ENCODE data around the gene BICD2. TPM values are rescaled to one million over a fixed set of nuclear protein-coding genes. Genes with fewer than 3 reads are reported as not detected.

BICD2 gene
- total and polyA plus RNA-seq, 2 of the 13 experiments (the other 11 are each of a cell fraction or from before 2014, with no cell fraction given) = 5.1 to 17.4 TPM

DNA sequence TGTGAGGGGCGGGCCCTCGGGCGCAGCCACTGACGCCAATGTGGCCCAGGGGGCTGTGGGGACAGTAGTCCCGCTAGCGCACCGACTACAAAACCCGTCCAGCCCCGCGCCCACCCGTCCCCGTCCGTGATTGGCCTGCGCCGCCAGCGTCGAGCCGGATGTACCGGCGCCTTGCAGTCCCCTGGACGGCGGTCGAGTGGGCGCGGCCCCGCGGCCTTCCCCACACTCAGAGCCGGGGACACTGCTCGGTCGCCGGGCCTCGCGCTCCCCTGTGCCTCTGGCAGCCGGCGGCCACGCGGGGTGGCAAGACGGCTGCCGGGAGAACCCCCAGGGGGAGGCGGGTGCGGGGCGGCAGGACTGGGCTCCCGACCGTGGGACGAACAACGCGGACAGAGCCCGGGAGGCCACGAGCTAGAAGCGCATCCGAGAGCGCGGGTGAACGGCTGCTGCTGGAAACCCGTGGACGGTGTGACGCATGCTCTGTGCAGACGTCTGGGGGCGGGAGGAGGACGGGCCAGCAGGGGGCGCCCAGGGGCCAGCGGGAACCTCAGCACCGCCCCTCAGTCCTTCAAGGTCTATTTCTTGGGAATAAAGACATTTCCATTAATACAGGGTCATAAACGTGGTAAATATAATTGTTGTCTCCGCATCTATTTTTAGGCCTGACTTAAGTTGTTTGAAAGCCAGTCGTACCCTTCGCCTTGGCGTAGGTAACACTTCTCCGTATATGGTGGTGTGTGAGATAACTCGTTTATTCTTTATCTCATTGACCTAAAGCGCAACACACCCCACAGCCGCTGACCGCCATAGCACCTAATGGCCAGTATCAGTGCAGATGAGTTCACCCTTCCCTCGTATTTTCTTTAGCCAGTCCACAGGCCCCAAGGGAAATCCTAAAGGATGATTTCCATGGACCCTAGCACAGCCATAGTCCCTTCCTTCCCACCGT, 629 bp upstream of the BICD2 start (continued):
- TF ChIP-seq ZNF766 (CRISPR knock-in tag; IDR thresholded peaks at IDR 0.05; ENCODE audit: borderline replicate concordance) = peak; percentile 32; the same call in 1 of the 2 replicates
- TF ChIP-seq ZBTB14 (CRISPR knock-in tag; IDR thresholded peaks at IDR 0.05) = peak; percentile 41; the same call in 1 of the 2 replicates
- no peak for TF ChIP-seq CBX1 (IDR thresholded peaks at IDR 0.05; ENCODE audit: low read depth)
- peak; percentile 40; the same call in 1 of the 2 replicates for TF ChIP-seq ZNF567 (CRISPR knock-in tag; IDR thresholded peaks at IDR 0.05; ENCODE audit: borderline replicate concordance)
- TF ChIP-seq NFYB (CRISPR knock-in tag; IDR thresholded peaks at IDR 0.05) = peak; percentile 94
- peak; percentile 80 for TF ChIP-seq ZC3H13 (CRISPR knock-in tag; IDR thresholded peaks at IDR 0.05)
- no peak for TF ChIP-seq NCOA5 (CRISPR knock-in tag; IDR thresholded peaks at IDR 0.05)
- TF ChIP-seq ZNF563 (CRISPR knock-in tag; IDR thresholded peaks at IDR 0.05) = peak; percentile 76
- TF ChIP-seq ZNF296 (CRISPR knock-in tag; conservative IDR thresholded peaks at IDR 0.05) = no peak
- TF ChIP-seq, protein P1, sequence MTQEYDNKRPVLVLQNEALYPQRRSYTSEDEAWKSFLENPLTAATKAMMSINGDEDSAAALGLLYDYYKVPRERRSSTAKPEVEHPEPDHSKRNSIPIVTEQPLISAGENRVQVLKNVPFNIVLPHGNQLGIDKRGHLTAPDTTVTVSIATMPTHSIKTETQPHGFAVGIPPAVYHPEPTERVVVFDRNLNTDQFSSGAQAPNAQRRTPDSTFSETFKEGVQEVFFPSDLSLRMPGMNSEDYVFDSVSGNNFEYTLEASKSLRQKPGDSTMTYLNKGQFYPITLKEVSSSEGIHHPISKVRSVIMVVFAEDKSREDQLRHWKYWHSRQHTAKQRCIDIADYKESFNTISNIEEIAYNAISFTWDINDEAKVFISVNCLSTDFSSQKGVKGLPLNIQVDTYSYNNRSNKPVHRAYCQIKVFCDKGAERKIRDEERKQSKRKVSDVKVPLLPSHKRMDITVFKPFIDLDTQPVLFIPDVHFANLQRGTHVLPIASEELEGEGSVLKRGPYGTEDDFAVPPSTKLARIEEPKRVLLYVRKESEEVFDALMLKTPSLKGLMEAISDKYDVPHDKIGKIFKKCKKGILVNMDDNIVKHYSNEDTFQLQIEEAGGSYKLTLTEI (CRISPR knock-in tag; conservative IDR thresholded peaks at IDR 0.05) = no peak
- TF ChIP-seq JARID2 (CRISPR knock-in tag; IDR thresholded peaks at IDR 0.05; ENCODE audit: insufficient replicate concordance) = no peak
- no peak for TF ChIP-seq ZNF549 (CRISPR knock-in tag; IDR thresholded peaks at IDR 0.05)
- TF ChIP-seq SAFB2 (CRISPR knock-in tag; IDR thresholded peaks at IDR 0.05; ENCODE audit: borderline replicate concordance, low read depth) = no peak
- no peak for TF ChIP-seq TCF7 (IDR thresholded peaks at IDR 0.05; ENCODE audit: low read depth)
- TF ChIP-seq ZNF44 (CRISPR knock-in tag; IDR thresholded peaks at IDR 0.05) = peak; percentile 86; the same call in 1 of the 2 replicates
- TF ChIP-seq ZNF496 (CRISPR knock-in tag; IDR thresholded peaks at IDR 0.05; ENCODE audit: insufficient replicate concordance) = no peak
- TF ChIP-seq, protein P2, sequence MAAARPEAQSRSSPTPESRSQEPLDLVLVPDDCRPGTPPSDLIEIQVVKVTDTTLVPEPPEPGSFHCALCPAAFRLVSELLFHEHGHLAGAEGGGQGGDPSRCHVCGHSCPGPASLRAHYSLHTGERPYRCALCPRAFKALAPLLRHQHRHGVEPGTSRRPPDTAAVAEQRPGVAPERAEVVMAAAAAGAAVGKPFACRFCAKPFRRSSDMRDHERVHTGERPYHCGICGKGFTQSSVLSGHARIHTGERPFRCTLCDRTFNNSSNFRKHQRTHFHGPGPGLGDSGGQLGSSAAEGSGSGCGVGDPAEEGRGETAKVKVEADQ (CRISPR knock-in tag; IDR thresholded peaks at IDR 0.05; ENCODE audit: borderline replicate concordance) = 0 out of 2 replicates have a peak, but pooled peaks have one; percentile 30
- peak; percentile 44 for TF ChIP-seq PATZ1 (CRISPR knock-in tag; IDR thresholded peaks at IDR 0.05)
- no peak for TF ChIP-seq RFX1 (IDR thresholded peaks at IDR 0.05)
- no peak for TF ChIP-seq ZNF260 (CRISPR knock-in tag; IDR thresholded peaks at IDR 0.05; ENCODE audit: borderline replicate concordance, low read depth)
- TF ChIP-seq THYN1 (CRISPR knock-in tag; IDR thresholded peaks at IDR 0.05; ENCODE audit: borderline replicate concordance, low read depth) = no peak
- TF ChIP-seq SMAD1 (CRISPR knock-in tag; IDR thresholded peaks at IDR 0.05; ENCODE audit: borderline replicate concordance, low read depth) = no peak
- TF ChIP-seq SOX5 (CRISPR knock-in tag; IDR thresholded peaks at IDR 0.05; ENCODE audit: borderline replicate concordance) = peak; percentile 23; the same call in 1 of the 2 replicates
- no peak for TF ChIP-seq ZNF264 (CRISPR knock-in tag; IDR thresholded peaks at IDR 0.05)

Data from HepG2 (cell line).